ENCODE measurements around the gene MOGAT3. TPM values are rescaled to one million over a fixed set of nuclear protein-coding genes. Genes with fewer than 3 reads are reported as not detected.

MOGAT3 gene
- total RNA-seq, 6 donors from 2014 or later: not detected

- H3K27ac ChIP-seq: no peak overlapping the region
- WGBS, 2 donors: 5% methylated on average over 18 to 22 of the region's 75 CpGs
- peak in 1 of 2 donors; percentile 26 for ATAC-seq (ENCODE audit: low FRiP score in 2 of 2)
- H3K9me3 ChIP-seq: no peaks in the 10 kb centered on the region
- H3K27me3 ChIP-seq: peaks cover 0 to 65% (median 43%) of the 10 kb centered on the region in 4 donors
- H3K36me3 ChIP-seq: peaks cover 0 to 21% (median 11%) of the 10 kb centered on the region in 4 donors
- peak overlapping the region in 3 of 4 donors; percentile 34 to 49 (median 43) for H3K4me3 ChIP-seq
- peak in 1 of 2 donors; percentile 87 for DNase-seq
- no peak for TF ChIP-seq POLR2A (IDR thresholded peaks at IDR 0.05)
- no peak for TF ChIP-seq POLR2AphosphoS5 (IDR thresholded peaks at IDR 0.05)
- TF ChIP-seq EP300 (IDR thresholded peaks at IDR 0.05): no peak
- no peak for TF ChIP-seq CTCF (IDR thresholded peaks at IDR 0.05)
- peaks cover 38 to 44% (median 40%) of the 10 kb centered on the region in 4 donors for H3K4me1 ChIP-seq
Observed at GRCh38 chr7:101164071-101164840, 36.6 kb downstream of the MOGAT3 start.

DNA sequence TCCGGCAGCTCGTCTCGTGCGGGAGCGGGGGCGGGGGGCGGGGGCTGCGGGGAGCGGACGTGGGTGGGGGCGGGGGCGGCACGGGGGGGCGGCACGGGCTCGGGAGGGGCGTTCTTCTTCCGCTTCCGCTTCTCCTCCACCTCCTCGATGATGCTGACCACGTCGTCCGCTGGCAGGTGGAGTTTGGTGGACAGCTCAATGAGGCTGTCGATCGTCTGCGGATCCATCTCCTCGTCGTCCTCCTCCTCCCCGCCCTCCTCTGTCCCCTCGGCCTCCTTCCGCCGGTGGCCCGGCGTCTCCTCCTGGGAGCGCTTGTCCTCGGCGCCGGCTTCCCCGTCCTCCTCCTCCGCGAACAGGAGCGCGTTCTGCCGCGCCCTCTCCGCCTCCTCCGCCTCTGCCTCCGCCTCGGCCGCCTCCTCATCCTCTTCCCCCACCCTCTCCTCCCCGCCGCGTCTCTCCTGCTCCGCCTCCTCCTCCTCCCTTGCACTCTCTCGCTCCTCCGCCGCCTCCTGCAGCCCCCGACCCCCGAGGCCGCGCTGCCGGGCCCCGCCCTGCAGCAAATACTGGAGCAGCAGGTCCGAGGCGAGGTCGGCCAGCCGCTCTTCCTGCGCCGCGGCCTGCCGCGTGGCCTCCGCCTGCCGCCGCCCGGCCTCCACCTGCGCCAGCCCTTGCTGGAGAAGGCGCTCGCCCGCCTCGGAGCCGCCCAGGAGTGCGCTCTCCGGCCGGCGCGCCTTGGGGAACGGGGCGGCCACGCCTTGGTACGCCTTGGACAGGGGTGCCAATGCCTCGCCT is 37.4 kb downstream of the MOGAT3 start:
- peak in 1 of 2 donors; percentile 84 for DNase-seq
- 0 to 2% methylated on average over 42 to 51 of the region's 92 CpGs for WGBS, 2 donors
- Histone ChIP-seq H3K27me3 (peaks cover 0 to 57% (median 38%) of the 10 kb centered on the region in 4 donors), H3K4me3 (peak overlapping the region in 3 of 4 donors; percentile 34 to 49 (median 43)), H3K9me3 (no peaks in the 10 kb centered on the region), H3K27ac (no peak overlapping the region), H3K4me1 (peaks cover 38 to 44% (median 40%) of the 10 kb centered on the region in 4 donors), H3K36me3 (peaks cover 0 to 29% (median 15%) of the 10 kb centered on the region in 4 donors)
- no peak for TF ChIP-seq POLR2A (IDR thresholded peaks at IDR 0.05)
- no peak for TF ChIP-seq EP300 (IDR thresholded peaks at IDR 0.05)
- TF ChIP-seq CTCF (IDR thresholded peaks at IDR 0.05): no peak
- TF ChIP-seq POLR2AphosphoS5 (IDR thresholded peaks at IDR 0.05): no peak
- ATAC-seq (ENCODE audit: low FRiP score in 2 of 2): no peak

- H3K27ac ChIP-seq: no peak overlapping the region
- H3K4me1 ChIP-seq: peaks cover 38 to 44% (median 40%) of the 10 kb centered on the region in 4 donors
- no peaks in the 10 kb centered on the region for H3K9me3 ChIP-seq
- peaks cover 0 to 51% (median 34%) of the 10 kb centered on the region in 4 donors for H3K27me3 ChIP-seq
- TF ChIP-seq POLR2A (IDR thresholded peaks at IDR 0.05) (no peak), EP300 (IDR thresholded peaks at IDR 0.05) (peak in 2 of 4 donors; percentile 9 to 47), POLR2AphosphoS5 (IDR thresholded peaks at IDR 0.05) (peak in 1 of 2 donors; percentile 15), CTCF (IDR thresholded peaks at IDR 0.05) (peak in 1 of 6 experiments; percentile 14)
- WGBS, 2 donors: 2 to 13% methylated on average over 11 to 31 of the region's 74 CpGs
- H3K4me3 ChIP-seq: peak overlapping the region in 3 of 4 donors; percentile 34 to 49 (median 43)
- H3K36me3 ChIP-seq: peaks cover 0 to 37% (median 16%) of the 10 kb centered on the region in 4 donors
- DNase-seq (peak in 1 of 2 donors; percentile 89), ATAC-seq (ENCODE audit: low FRiP score in 2 of 2) (no peak)
Observed at GRCh38 chr7:101162551-101163278, 38.1 kb downstream of the MOGAT3 start.

DNA sequence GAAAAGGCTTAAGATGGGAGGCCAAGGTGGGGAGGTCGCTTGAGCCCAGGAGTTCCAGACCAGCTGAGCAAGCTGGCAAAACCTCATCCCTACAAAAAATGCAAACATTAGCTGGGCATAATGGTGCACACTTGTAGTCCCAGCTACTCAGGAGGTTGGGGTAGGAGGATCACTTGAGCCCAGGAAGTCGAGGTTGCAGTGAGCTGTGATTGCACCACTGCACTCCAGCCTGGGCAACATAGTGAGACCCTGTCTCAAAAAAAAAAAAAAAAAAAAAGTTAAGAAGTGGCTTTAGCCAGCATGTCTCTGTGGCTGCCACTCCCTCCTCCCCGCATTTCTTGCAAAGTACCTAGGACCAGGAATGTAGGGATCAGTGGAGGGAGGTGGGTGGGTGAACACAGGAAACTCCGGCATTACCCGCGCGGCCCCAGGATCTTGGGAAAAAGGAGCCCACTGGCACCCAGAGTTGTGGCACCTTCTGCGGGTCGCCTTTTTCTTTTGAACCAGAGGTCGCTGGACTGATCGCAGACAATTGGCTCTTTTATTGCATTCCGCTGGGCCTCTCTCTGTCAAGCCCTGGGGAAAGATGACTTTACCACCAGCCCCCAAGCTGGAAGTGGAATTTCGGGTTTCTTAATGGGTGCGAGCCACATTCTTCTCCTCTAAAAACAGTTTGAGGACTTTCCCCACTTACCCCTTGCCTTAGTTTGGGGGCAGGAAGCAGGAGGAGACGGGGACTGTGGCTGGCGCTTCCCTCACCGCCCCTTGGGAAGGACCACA is 39.0 kb downstream of the MOGAT3 start:
- Histone ChIP-seq H3K4me3 (no peak overlapping the region), H3K36me3 (peaks cover 0 to 45% (median 20%) of the 10 kb centered on the region in 4 donors), H3K4me1 (peaks cover 38 to 44% (median 40%) of the 10 kb centered on the region in 4 donors), H3K27me3 (peaks cover 0 to 43% (median 31%) of the 10 kb centered on the region in 4 donors), H3K27ac (no peak overlapping the region), H3K9me3 (no peaks in the 10 kb centered on the region)
- DNase-seq: no peak
- ATAC-seq (ENCODE audit: low FRiP score in 2 of 2): no peak
- 80 to 82% methylated on average over 17 of the region's 17 CpGs for WGBS, 2 donors
- TF ChIP-seq EP300 (IDR thresholded peaks at IDR 0.05) (no peak), CTCF (IDR thresholded peaks at IDR 0.05) (no peak), POLR2A (IDR thresholded peaks at IDR 0.05) (no peak), POLR2AphosphoS5 (IDR thresholded peaks at IDR 0.05) (no peak)
